Measurements from ENCODE around the gene DNAH6. TPM values are rescaled to one million over a fixed set of nuclear protein-coding genes. Genes with fewer than 3 reads are reported as not detected.

DNAH6 gene
- total and polyA plus RNA-seq, 10 of the 15 experiments (the other 5 are each of a cell fraction or from before 2014, with no cell fraction given) = 0.07 to 1.0 (median 0.29) TPM

DNA sequence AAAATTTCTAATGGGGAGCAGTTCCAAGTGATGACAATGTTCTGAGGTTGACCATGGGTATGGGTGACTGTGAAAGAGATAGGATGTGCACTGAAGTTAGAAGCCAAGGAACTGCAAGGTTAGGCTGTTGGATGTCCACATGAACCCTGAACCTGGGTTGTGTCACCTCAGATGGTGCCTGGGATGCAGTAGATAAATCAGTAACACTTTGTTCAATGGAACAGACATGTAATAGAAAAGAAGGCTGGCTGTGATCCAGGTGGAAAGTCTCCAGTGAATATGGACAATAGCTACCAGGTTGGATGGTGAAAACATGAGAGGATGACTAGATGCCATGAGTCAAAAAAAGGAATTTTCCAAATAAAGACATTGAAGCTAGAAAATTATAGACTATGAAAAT lies 233.1 kb downstream of the DNAH6 start:
- DNase-seq (ENCODE audit: low read depth, low spot score) (no peak), ATAC-seq (no peak), FAIRE-seq (no peak)
- no peaks in the 10 kb centered on the region for H3K79me2 ChIP-seq (ENCODE audit: control insufficient read depth, insufficient read depth, low read length)
- no peak overlapping the region for H2AFZ ChIP-seq (ENCODE audit: control insufficient read depth, low read depth, low read length)
- H3K4me1 ChIP-seq (ENCODE audit: control insufficient read depth, insufficient read depth, low read length) = no peaks in the 10 kb centered on the region
- no peak overlapping the region for H3K4me2 ChIP-seq (ENCODE audit: control insufficient read depth, insufficient read depth)
- ChIA-PET SMC1A (ENCODE audit: uncharacterized antibody, unreplicated experiment) (interaction anchor here (1.1 kb wide), 1 partner anchor 176 kb away, joined by 4 read pairs; no protein-coding TSS in a partner anchor), RAD21 (ENCODE audit: unreplicated experiment) (no interaction called here), CTCF (no interaction called here), POLR2A (no interaction called here)
- H3K27ac ChIP-seq (ENCODE audit: control insufficient read depth, insufficient read depth) = no peak overlapping the region
- in situ Hi-C loops (cut with MboI) = no loop called here
- H3K27me3 ChIP-seq (replicated peaks in 1 of 2; ENCODE audit: control insufficient read depth in 2 of 2, insufficient read depth in 2 of 2, low read length in 1 of 2) = peaks cover 0 to 6% of the 10 kb centered on the region in 2 experiments; a peak in 1 of 4 replicates
- no peak overlapping the region for H3K9ac ChIP-seq (ENCODE audit: control insufficient read depth, insufficient read depth, low read length)
- no TSS peak for BruUV-seq (replicated peaks)
- no peak overlapping the region for H3K4me3 ChIP-seq
- no peaks in the 10 kb centered on the region for H3K9me3 ChIP-seq (replicated peaks; ENCODE audit: control insufficient read depth, insufficient read depth, low read length)
- H3K36me3 ChIP-seq (ENCODE audit: control insufficient read depth in 2 of 2, insufficient read depth in 2 of 2, low read length in 1 of 2) = no peaks in the 10 kb centered on the region
- H4K20me1 ChIP-seq (ENCODE audit: control insufficient read depth, insufficient read depth) = no peaks in the 10 kb centered on the region
- intact Hi-C loops (cut with micrococcal nuclease; ENCODE audit: unreplicated experiment) = no loop called here
- TF ChIP-seq POLR2AphosphoS2 (IDR thresholded peaks at IDR 0.05; ENCODE audit: low read depth, low read length) (no peak), POLR2AphosphoS5 (IDR thresholded peaks at IDR 0.05; ENCODE audit: low read length) (no peak), ZBED1 (IDR thresholded peaks at IDR 0.05; ENCODE audit: borderline replicate concordance) (no peak), RAD51 (IDR thresholded peaks at IDR 0.05) (no peak), ZSCAN29 (IDR thresholded peaks at IDR 0.05) (no peak), CHD2 (IDR thresholded peaks at IDR 0.05; ENCODE audit: borderline replicate concordance, low read depth, low read length) (no peak), CEBPB (IDR thresholded peaks at IDR 0.05; ENCODE audit: borderline replicate concordance in 1 of 2, low read depth in 2 of 2, low read length in 2 of 2) (no peak), YBX1 (IDR thresholded peaks at IDR 0.05) (no peak)
- TF ChIP-seq, protein P1, sequence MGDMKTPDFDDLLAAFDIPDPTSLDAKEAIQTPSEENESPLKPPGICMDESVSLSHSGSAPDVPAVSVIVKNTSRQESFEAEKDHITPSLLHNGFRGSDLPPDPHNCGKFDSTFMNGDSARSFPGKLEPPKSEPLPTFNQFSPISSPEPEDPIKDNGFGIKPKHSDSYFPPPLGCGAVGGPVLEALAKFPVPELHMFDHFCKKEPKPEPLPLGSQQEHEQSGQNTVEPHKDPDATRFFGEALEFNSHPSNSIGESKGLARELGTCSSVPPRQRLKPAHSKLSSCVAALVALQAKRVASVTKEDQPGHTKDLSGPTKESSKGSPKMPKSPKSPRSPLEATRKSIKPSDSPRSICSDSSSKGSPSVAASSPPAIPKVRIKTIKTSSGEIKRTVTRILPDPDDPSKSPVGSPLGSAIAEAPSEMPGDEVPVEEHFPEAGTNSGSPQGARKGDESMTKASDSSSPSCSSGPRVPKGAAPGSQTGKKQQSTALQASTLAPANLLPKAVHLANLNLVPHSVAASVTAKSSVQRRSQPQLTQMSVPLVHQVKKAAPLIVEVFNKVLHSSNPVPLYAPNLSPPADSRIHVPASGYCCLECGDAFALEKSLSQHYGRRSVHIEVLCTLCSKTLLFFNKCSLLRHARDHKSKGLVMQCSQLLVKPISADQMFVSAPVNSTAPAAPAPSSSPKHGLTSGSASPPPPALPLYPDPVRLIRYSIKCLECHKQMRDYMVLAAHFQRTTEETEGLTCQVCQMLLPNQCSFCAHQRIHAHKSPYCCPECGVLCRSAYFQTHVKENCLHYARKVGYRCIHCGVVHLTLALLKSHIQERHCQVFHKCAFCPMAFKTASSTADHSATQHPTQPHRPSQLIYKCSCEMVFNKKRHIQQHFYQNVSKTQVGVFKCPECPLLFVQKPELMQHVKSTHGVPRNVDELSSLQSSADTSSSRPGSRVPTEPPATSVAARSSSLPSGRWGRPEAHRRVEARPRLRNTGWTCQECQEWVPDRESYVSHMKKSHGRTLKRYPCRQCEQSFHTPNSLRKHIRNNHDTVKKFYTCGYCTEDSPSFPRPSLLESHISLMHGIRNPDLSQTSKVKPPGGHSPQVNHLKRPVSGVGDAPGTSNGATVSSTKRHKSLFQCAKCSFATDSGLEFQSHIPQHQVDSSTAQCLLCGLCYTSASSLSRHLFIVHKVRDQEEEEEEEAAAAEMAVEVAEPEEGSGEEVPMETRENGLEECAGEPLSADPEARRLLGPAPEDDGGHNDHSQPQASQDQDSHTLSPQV (IDR thresholded peaks at IDR 0.05) = no peak
- TF ChIP-seq, protein P2, sequence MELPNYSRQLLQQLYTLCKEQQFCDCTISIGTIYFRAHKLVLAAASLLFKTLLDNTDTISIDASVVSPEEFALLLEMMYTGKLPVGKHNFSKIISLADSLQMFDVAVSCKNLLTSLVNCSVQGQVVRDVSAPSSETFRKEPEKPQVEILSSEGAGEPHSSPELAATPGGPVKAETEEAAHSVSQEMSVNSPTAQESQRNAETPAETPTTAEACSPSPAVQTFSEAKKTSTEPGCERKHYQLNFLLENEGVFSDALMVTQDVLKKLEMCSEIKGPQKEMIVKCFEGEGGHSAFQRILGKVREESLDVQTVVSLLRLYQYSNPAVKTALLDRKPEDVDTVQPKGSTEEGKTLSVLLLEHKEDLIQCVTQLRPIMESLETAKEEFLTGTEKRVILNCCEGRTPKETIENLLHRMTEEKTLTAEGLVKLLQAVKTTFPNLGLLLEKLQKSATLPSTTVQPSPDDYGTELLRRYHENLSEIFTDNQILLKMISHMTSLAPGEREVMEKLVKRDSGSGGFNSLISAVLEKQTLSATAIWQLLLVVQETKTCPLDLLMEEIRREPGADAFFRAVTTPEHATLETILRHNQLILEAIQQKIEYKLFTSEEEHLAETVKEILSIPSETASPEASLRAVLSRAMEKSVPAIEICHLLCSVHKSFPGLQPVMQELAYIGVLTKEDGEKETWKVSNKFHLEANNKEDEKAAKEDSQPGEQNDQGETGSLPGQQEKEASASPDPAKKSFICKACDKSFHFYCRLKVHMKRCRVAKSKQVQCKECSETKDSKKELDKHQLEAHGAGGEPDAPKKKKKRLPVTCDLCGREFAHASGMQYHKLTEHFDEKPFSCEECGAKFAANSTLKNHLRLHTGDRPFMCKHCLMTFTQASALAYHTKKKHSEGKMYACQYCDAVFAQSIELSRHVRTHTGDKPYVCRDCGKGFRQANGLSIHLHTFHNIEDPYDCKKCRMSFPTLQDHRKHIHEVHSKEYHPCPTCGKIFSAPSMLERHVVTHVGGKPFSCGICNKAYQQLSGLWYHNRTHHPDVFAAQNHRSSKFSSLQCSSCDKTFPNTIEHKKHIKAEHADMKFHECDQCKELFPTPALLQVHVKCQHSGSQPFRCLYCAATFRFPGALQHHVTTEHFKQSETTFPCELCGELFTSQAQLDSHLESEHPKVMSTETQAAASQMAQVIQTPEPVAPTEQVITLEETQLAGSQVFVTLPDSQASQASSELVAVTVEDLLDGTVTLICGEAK (IDR thresholded peaks at IDR 0.05; ENCODE audit: borderline replicate concordance) = no peak

Data from GM12878 (cell line).